ENCODE results near the gene UVRAG. TPM values are rescaled to one million over a fixed set of nuclear protein-coding genes. Genes with fewer than 3 reads are reported as not detected.

Gene UVRAG
- total RNA-seq, 1 donor = 28.2 TPM

DNA sequence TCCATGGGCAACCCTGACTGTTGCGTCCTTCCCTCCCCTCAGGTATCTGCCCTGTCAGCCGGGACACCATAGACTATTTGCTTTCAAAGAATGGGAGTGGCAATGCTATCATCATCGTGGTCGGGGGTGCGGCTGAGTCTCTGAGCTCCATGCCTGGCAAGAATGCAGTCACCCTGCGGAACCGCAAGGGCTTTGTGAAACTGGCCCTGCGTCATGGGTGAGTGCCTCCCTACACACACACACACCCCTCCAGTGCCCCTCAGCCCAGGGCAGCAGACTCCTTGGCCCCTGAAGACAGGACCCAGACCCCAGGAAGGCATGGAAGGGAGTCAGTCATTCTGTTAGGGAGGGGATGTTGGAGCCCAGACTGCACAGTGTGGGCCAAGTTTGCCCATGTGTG is 17.9 kb upstream of the UVRAG start:
- H3K79me2 ChIP-seq (ENCODE audit: insufficient read depth, low read length) = no peaks in the 10 kb centered on the region
- H4K20me1 ChIP-seq (ENCODE audit: insufficient read depth, low read length) = no peaks in the 10 kb centered on the region
- no peaks in the 10 kb centered on the region for H3K27me3 ChIP-seq (ENCODE audit: insufficient read depth, low read length)
- no peak overlapping the region for H2AFZ ChIP-seq (ENCODE audit: low read length)
- H3K36me3 ChIP-seq (ENCODE audit: insufficient read depth, low read length) = no peaks in the 10 kb centered on the region
- no peak overlapping the region for H3K4me2 ChIP-seq (ENCODE audit: insufficient read depth, low read length)
- no peaks in the 10 kb centered on the region for H3K9me3 ChIP-seq (ENCODE audit: low read depth, low read length)
- H3K27ac ChIP-seq (ENCODE audit: low read depth, low read length) = no peak overlapping the region
- DNase-seq (ENCODE audit: insufficient read length, low spot score, missing footprints) = no peak
- no peak for TF ChIP-seq CTCF (IDR thresholded peaks at IDR 0.05; ENCODE audit: extremely low read depth, low read depth, low read length)
- no peak overlapping the region for H3K4me3 ChIP-seq (ENCODE audit: insufficient read depth, low read length)
- H3K4me1 ChIP-seq (ENCODE audit: insufficient read depth, low read length) = peaks cover 3% of the 10 kb centered on the region

DNA sequence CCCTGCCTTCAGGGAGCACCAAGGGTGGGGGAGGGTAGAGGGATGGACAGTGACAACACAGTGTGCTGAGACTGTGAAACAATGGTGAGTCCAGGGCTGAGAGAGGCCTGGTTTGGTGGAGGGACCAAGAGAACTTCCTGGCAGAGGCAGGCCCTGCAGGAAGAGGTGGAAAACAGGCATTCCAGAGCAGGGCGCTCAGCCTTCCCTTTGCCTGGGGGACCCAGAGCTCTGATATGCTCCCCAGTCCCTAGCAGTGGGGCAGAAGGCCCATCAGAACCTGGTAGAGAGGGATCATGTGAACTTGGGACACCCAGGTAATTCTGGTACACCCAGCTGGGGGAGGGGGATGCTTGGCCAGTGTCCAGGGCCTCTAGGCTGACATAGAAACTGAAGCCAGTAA is 17.2 kb upstream of the UVRAG start:
- Histone ChIP-seq H2AFZ (ENCODE audit: low read length) (peak overlapping the region; percentile 60), H3K9me3 (ENCODE audit: low read depth, low read length) (no peaks in the 10 kb centered on the region), H3K27me3 (ENCODE audit: insufficient read depth, low read length) (no peaks in the 10 kb centered on the region), H3K4me2 (ENCODE audit: insufficient read depth, low read length) (no peak overlapping the region), H3K4me1 (ENCODE audit: insufficient read depth, low read length) (peaks cover 3% of the 10 kb centered on the region), H4K20me1 (ENCODE audit: insufficient read depth, low read length) (no peaks in the 10 kb centered on the region), H3K4me3 (ENCODE audit: insufficient read depth, low read length) (no peak overlapping the region), H3K27ac (ENCODE audit: low read depth, low read length) (no peak overlapping the region), H3K36me3 (ENCODE audit: insufficient read depth, low read length) (no peaks in the 10 kb centered on the region), H3K79me2 (ENCODE audit: insufficient read depth, low read length) (no peaks in the 10 kb centered on the region)
- no peak for TF ChIP-seq CTCF (IDR thresholded peaks at IDR 0.05; ENCODE audit: extremely low read depth, low read depth, low read length)
- peak; percentile 42 for DNase-seq (ENCODE audit: insufficient read length, low spot score, missing footprints)

GRCh38 chr11:75800136-75800675 is 14.8 kb upstream of the UVRAG start:
- Histone ChIP-seq H3K4me1 (ENCODE audit: insufficient read depth, low read length) (peaks cover 3% of the 10 kb centered on the region), H3K27ac (ENCODE audit: low read depth, low read length) (no peak overlapping the region), H3K4me3 (ENCODE audit: insufficient read depth, low read length) (no peak overlapping the region), H3K4me2 (ENCODE audit: insufficient read depth, low read length) (no peak overlapping the region), H3K79me2 (ENCODE audit: insufficient read depth, low read length) (no peaks in the 10 kb centered on the region), H4K20me1 (ENCODE audit: insufficient read depth, low read length) (no peaks in the 10 kb centered on the region), H2AFZ (ENCODE audit: low read length) (no peak overlapping the region), H3K9me3 (ENCODE audit: low read depth, low read length) (no peaks in the 10 kb centered on the region), H3K36me3 (ENCODE audit: insufficient read depth, low read length) (no peaks in the 10 kb centered on the region), H3K27me3 (ENCODE audit: insufficient read depth, low read length) (no peaks in the 10 kb centered on the region)
- DNase-seq (ENCODE audit: insufficient read length, low spot score, missing footprints) = no peak
- TF ChIP-seq CTCF (IDR thresholded peaks at IDR 0.05; ENCODE audit: extremely low read depth, low read depth, low read length) = no peak

DNA sequence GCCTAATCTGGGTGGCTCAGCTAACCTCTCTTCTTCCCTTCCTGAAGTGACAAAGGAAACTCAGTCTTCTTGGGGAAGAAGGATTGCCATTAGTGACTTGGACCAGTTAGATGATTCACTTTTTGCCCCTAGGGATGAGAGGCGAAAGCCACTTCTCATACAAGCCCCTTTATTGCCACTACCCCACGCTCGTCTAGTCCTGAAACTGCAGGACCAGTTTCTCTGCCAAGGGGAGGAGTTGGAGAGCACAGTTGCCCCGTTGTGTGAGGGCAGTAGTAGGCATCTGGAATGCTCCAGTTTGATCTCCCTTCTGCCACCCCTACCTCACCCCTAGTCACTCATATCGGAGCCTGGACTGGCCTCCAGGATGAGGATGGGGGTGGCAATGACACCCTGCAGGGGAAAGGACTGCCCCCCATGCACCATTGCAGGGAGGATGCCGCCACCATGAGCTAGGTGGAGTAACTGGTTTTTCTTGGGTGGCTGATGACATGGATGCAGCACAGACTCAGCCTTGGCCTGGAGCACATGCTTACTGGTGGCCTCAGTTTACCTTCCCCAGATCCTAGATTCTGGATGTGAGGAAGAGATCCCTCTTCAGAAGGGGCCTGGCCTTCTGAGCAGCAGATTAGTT is 14.2 kb upstream of the UVRAG start:
- no peaks in the 10 kb centered on the region for H3K9me3 ChIP-seq (ENCODE audit: low read depth, low read length)
- H3K4me3 ChIP-seq (ENCODE audit: insufficient read depth, low read length) = no peak overlapping the region
- no peak overlapping the region for H3K27ac ChIP-seq (ENCODE audit: low read depth, low read length)
- H3K79me2 ChIP-seq (ENCODE audit: insufficient read depth, low read length) = no peaks in the 10 kb centered on the region
- TF ChIP-seq CTCF (IDR thresholded peaks at IDR 0.05; ENCODE audit: extremely low read depth, low read depth, low read length) = no peak
- peaks cover 3% of the 10 kb centered on the region for H3K4me1 ChIP-seq (ENCODE audit: insufficient read depth, low read length)
- H3K4me2 ChIP-seq (ENCODE audit: insufficient read depth, low read length) = no peak overlapping the region
- H2AFZ ChIP-seq (ENCODE audit: low read length) = no peak overlapping the region
- peak; percentile 18 for DNase-seq (ENCODE audit: insufficient read length, low spot score, missing footprints)
- no peaks in the 10 kb centered on the region for H3K27me3 ChIP-seq (ENCODE audit: insufficient read depth, low read length)
- H3K36me3 ChIP-seq (ENCODE audit: insufficient read depth, low read length) = no peaks in the 10 kb centered on the region
- H4K20me1 ChIP-seq (ENCODE audit: insufficient read depth, low read length) = no peaks in the 10 kb centered on the region

Data from osteoblast (primary cell).